HG03432 (cell line): ENCODE results near the gene TTC7B.

Experiments
- ATAC-seq: cut with Tn5 transposase; IDR thresholded peaks from one replicate; pipeline ENCODE4 v1.9.1; 2021; ENCODE audit warnings: mild to moderate bottlenecking, moderate library complexity; ENCODE audit not compliant: unreplicated experiment

Gene TTC7B

DNA sequence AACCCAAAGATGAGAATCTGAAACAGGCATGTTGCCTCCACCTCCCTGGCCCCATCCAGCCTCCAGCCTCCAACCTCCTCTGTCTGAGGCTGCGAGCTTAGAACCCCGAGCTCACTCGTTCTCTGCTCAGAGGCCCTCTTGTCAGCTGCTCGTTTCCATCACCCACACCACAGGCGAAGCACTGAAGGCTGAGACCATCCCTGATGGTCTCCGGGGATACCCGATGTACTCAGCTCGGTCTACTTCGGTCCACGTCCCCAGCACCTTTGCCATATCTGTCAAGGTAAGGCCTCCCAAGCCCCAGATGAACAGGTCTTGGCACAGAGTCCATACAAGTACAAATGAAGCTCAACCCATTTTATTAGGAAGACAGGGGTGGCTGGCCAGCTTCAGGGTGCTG, 72.4 kb downstream of the TTC7B start:
- ATAC-seq, result no peak

DNA sequence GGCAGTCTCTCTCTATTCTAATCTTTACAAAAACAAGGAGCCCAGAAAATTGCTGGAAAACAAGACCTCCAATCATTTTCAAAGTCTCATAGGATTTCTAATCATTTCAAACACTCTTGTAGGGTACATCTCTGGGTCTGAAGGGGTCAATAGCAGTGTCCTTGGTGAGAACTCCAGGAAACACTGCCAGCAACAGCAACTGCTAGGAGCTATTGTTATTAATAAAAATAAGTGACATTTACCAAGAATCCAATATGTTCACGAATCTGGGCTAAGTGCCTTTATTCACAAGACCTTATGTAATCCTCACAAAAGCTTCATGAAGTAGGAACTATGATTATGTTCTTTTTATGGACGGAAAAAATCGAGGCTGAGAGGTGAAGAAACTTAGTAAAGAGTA, 72.8 kb downstream of the TTC7B start:
- ATAC-seq, result no peak

DNA sequence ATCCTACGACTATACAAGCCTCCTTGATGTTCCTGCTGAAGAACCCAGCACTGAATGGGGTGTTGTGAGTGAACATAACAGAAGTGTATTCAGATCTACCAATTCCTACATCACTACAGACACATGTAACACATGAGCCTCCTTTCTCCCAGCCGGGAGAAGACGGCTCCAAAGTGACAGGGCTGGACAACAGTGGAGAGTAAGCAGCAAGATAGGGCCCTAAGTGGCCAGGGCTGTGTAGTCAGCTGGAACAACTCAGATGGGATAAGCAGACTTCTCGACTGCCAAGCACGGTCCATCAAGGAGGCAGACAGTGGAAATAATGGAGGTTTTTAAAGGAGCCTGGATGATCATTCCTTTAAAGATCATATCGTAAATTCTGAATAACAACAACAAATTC, 73.5 kb downstream of the TTC7B start:
- ATAC-seq, result no peak

DNA sequence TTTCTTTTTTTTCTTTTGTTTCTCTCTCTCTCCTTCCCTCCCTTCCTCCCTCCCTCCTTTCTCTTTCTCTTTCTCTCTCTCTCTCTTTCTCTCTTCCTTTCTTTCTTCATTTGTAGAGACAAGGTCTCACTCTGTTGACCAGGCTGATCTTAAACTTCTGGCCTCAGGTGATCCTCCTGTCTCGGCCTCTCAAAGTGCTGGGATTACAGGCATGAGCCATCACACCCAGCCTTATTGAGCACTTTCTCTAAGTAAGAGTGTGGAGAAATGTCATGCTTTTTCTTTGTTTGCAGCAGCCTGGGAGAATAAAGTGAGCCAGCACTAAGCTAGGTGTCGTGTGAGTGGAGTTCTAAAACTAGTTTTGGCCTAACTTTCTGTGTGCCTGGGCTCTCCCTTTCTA, 74.0 kb downstream of the TTC7B start:
- no peak for ATAC-seq

DNA sequence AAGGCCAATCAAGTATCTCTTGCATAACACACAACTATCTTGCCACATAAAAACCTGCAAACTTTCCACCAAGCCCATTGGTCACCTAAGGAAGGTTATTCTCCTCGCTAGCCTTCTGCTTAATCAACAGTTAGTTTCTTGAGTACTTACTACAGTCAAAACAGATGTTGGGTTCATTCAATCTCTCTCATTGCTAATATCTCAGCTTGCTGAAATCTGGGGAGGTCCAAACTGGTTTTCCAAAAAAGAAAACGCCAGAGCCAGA, 74.6 kb downstream of the TTC7B start:
- no peak for ATAC-seq

DNA sequence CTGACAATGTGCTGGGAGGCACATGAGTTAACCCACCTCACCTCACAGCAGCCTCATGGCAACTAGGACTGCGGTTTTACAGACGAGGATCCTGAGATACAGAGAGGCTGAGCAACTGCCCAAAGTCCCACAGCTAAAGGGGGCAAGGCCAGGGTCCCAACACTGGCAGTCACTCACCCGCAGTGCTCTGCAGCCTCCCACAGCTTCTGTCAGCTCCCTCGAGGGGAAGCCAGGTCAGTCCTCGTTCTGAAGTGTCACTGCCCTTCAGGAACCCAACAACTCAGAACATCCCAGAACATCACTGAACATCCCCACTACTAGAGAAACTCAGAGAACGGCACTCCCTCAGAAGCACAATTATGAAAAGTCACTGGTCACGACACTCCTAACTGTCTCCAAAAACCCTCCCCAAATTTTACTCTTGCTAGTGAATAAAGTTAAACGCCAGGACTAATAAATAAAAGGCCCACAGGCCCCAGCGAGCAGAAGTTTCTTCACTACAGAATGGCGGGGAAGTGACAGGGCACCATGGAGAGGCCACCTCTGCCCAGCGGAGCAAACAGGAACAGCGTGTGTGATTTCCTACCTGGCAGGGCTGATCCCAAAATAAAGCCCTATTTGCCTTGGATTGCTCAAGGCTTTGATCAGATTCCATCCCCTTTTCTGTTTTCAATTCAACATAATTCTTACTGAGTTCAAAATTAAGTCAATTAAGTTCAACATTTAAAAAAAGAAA, 75.1 kb downstream of the TTC7B start:
- ATAC-seq, result no peak

DNA sequence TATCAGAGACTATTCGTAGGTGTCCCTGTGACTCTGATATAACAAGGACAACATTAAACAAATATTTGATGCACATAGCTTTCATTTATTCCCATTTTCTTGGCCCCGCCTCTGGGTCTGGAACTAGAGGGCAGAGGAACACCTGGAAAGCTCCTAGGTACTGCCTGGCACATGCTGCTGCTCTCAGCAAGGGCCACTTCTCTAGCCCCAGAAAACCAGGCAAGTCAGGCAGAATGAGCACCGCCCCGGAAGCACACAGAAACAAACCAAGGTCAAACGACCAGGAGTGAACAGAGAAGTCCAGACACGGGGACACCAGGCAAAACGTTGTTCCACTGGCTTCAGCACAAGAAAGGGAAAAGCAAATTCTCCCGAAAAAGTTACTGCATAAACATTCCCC, 76.1 kb downstream of the TTC7B start:
- ATAC-seq, result no peak

DNA sequence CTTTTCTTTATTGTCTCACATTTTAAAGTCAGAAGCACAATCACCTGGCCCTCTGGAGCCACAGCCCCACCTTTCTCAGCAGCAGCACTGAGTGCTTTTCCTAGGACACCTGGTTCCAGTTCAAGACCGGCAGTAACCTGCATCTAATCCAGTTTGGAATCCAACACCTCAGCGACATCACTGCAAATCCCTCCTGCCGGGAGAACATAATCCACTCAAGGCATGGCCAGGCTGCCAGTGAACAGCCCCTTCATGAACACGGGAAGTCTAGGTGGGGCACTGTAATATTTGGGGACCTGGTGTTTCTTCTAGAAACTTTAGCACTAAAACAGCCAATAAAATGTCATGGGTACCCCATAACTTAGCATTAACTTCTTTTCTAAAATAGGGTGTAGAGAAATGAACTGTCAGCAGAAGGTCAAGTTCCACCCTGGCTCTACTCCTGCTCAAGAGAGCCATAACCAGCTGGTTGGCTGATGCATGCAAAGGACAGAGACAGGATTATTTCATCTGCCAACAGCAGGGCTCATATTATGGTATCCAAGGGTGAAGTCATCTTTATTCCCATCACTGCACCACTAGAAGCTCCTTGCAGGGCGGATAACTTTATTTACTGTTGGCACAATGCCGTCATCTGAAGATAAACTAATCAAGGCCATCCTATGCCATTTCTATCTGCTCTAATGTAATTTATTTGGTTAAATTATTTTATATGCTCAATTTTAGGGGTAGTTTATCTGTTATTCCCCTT, 76.7 kb downstream of the TTC7B start:
- ATAC-seq, result no peak

DNA sequence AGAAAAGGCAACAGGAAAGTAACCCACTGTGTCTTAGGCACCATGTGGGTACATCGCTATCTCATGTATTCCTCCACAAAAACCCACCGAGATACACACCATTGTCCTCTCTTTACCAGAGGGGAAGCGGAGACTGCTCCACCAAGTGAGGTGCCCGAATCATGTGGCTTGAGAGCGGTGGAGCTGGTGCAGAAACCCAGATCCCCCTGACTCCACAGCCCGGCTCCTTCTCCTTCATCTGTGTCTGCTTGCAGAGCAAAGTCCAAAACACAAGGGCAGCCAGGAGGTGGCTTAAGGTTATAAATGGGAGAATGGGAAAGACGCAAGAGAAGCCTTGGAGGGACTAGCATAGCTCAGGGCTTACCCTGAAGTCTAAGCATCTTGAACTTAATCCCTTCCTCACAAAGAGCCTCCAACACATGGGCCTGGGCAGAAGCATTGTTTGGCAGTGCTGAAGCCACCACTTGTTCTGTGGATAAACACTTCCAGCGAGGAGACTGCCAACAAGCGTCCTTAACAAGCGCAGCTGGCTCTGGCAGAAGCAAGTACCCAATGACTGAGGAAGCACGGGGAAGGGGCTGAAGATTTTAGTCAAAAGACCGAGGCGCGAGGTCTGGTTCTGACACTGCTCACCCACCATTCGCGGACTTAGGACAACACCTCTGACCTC, 83.0 kb downstream of the TTC7B start:
- no peak for ATAC-seq

DNA sequence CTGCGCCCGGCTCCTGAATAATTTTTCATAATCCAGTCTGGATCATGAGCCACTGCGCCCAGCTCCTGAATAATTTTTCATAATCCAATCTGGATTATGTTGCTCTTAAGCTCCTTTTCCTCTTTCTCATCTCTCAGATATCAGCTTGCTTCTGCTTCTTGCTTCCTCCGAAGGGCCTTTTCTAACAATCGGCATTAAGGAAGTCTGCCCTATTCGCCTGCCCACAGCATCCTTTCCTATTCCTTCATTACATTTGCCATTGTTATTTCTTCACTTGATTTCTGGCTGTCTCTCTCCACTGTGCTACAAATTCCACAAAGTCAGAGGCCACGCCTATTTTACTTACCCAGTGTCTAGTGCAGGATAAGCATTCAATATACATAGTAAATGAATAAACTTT, 83.5 kb downstream of the TTC7B start:
- ATAC-seq, result no peak

DNA sequence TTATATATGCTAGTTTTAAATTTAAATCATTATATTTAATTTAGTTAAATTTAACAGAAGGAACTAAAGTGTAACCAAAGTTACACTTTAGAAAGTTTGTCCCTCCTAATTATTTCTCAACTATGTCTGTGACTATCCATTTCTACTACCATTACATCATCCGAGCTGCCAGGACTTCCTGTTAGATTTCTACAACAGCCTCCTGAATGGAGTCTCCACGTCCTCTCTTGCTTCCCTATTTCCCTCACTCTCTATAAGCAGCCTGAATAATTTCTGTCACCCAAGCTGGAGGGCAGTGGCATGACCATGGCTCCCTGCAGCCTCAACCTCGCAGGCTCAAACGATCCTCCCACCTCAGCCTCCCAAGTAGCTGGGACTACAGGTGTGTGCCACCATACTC, 84.1 kb downstream of the TTC7B start:
- no peak for ATAC-seq

DNA sequence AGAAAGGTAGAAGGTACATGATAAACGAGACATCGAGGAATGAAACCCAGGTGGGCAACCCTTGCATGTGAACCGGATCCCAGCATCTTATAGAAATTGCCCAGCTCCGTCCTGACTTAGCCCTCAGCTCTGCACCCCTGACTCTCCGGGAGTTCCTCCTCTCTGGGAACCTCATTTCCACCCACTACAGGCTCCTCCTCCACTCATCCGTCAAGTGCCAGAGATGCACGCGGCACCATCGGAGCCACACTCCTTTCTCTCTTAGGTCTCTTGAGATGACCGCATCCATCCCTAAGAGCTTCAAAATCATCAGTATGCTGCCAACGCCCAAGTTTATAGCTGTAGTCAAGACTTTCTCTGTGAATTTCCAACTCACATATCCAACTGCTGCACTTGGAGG, 84.7 kb downstream of the TTC7B start:
- no peak for ATAC-seq

DNA sequence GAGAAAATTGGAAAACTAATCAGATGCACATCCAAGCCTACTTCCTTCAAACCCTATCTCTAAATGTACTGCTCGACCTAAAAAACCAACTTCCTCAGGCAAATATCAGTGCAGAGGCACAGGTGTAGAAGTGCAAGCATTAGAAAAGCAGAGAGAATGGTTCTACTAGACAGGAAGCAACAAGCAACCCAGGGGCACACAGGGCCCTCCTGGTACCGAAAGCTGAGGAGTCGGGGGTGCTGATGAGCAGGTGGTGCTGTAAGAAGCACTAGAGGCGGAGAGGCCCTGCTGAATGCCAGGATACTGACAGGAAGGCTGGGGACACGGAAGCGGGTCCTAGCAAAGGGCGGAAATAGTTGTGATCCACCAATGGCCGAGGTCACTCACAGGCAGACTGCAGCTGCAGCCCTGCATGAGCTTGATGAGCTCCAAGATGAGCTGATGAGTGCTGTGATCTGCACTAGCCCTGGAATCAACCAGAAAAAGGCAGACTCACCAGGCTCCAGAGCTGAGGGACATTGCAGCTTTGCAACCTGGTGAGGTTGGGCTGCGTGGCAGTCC, 85.9 kb downstream of the TTC7B start:
- ATAC-seq, result no peak

DNA sequence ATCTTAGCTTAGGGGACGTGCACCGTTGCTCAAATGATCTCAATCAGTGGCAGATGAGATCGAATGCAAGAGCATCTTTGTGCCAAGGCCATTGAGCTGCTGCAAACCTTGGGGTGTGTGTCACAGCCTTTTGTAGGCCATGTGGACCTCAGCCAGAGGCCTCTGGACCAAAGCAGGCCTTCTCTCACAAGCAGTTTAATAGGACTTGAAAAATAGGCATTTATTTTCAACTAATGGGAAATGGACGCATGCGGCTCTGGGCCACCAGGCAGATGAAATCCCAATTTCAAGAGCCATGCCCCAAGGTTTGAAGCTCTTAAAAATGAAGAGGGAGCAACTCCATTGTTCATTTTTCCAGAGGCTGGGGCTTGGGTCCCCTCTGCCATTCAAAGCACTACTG, 87.3 kb downstream of the TTC7B start:
- no peak for ATAC-seq

DNA sequence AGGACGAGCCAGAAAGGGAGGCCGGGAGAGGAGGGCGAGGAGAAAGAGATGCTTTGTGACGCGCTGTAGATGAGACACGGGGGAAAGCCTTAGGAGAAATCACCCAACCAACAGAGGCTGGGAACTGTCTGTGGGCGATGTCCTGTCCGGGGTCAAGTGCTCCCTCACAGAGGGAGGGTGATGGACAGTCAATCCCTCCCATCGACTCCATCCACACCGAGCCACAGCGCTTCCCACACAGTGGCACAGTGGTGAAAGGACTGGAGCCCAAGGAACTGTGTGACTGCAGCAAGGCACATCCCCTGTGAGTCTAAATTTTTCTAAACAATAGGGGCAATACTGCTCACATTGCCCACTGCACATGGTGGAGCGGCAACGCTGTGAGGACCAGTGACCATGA, 89.1 kb downstream of the TTC7B start:
- no peak for ATAC-seq

DNA sequence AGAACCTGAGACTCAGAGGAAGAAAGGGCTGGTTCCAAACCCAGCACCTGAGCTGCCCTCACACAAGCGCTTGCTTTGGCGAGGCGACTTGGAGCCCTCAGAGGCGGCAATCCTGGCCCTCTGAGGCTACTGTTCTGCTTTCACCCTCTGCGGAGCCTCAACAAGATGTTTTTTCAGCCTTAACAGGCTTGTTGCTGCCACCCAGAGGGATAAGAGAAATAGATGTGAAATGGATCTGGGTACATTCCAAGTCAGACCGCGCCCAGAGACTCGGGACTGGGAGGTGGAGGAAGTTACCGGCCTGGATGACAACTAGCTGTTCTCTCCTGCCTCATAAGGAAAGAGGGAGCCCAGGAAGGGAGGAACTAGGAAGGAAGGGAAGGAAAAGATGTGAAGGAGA, 89.6 kb downstream of the TTC7B start:
- no peak for ATAC-seq

DNA sequence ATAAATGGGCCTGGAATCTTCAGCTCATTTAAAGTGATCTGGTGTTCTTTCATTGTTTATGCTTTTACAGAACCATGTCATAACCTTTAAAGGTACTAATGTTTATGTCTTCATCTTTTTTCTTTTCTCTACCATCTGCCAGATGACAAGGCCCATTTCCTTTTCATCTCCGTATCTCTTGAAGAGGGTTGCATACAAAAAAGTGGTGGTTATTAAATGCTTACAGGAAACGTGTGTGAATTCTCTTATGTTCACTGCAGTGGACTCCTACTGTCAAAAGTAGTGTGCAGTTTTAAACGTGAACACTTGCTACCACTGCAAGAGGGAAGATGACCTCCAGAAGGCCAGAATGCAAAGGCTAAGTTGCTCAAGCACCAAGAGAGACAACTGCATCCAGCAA, 91.4 kb downstream of the TTC7B start:
- no peak for ATAC-seq

DNA sequence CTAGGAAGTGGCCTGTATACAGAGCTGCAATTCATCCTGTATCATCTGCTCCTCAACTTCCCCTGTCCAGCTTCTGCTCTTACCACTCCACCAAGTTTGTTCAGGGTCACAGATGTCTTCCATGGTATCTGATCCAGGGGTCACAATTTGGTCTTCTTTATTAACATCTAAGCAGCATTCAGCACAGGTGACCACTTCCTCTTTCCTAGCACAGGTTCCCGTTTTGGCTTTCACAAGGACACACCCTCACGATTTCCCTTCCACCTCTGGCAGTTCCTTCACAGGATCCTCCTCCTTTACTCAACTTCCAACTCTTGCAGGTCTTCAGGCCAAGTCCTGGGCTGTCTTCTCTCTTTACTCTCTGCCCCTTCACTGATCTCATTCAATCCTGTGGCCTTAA, 93.6 kb downstream of the TTC7B start:
- no peak for ATAC-seq

DNA sequence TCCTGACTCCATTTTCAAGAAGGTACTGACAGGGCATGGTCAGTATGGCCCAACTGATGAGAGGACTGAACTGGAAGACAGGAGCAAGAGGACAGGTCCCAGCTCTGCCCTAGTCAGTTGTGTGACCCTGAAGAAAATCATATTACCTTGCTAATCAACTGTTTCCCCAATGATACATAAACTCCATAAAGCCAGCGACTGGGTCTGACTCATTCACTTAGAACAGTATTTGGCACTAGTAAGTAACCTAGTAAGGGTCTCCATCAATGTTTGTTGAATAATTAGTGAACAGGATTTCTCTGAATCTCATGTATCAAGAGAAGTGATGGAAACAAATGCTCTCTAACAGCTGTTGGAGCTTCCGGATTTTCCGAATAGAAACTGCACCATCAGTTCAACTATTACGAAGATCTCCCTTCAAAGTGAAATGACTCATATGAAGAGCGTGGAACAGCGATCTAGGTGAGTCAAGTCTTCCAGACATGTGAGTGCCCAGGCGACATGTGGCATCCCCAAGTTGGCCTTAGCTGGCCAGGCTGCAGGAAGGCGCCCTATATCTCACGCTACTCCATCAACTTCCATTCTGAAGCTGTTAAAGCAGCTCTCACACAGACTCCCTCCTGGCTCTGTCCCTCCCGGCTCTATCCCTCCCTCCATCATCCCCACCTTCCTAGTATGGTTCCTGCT, 94.5 kb downstream of the TTC7B start:
- ATAC-seq, result no peak

DNA sequence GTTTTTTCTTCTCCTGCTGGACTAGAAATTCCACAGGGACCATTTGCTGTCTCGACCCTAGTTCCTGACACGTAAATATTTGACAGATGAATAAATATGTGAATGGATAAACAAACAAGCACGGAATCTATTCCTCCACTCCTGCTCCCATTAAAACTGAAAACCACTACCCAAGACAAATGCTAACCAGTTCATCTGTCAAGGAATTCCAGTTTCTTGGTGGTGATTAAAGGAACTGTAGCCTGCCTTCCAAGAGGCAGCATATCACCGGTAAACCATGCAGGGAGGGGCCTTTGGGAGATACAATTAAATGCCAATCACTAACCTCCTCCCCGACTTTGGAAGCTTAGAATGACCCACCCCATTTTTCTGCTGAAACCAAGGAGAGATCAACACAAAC, 95.4 kb downstream of the TTC7B start:
- no peak for ATAC-seq

DNA sequence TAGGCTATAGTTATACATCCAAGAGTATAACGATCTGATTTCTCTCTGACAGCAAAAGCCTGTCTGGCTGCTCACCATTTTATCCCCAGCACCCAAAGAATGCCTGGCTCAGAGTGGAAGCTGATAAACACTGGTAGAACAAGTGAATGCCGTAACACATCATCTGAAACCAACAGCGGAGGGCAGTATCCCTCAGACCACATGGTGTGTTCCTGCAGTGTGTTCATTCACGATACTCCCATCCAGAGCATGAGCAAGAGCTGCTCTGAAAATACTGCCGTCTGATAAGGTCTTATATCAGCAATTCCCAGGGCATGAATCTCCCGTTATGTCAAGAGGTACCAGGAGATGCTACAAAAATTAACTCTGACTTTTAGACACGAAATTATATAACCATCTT, 95.9 kb downstream of the TTC7B start:
- ATAC-seq, result no peak

DNA sequence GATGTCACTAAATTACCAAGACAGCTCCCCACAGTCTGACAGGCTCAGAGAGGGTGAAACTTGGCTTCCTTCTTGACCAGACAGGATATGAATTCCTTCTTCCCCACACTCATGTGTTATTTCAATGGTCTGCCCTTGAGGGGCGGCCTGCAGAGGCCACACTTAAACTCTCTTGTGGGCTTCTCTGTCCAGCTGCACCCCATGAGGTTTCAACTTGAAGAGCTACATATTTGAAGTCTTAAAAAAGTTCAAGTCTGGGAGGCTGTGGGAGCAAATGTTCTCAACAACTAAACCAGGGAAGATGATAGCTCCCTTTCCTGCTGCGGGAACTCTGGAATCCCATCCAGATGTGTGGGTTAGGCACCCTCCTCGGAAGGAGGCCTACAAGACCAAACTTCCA, 98.3 kb downstream of the TTC7B start:
- no peak for ATAC-seq
